ENCODE results near the gene ARRB2. TPM values are rescaled to one million over a fixed set of nuclear protein-coding genes. Genes with fewer than 3 reads are reported as not detected.

The ARRB2 gene
- total RNA-seq, 1 donor from 2014 or later: 201 TPM

DNA sequence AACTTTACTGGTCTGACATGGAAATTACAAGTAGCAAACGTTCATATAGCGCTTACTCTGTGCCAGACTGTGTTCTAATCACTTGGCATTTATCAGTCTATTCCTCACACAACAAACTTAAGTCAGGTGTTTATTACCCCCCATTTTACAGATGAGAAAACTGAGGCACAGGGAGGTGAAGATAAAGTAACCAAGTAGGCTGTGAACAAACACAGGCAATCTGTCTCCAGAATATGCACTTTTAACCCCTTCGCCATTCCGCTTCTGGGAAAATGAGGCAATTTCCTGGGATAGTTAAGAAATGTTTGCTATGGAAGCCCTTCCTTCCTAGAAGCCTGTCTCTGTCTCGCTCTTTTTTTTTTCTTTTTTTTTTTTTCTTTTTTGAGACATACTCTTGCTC, 41.5 kb downstream of the ARRB2 start:
- TF ChIP-seq, protein P1, sequence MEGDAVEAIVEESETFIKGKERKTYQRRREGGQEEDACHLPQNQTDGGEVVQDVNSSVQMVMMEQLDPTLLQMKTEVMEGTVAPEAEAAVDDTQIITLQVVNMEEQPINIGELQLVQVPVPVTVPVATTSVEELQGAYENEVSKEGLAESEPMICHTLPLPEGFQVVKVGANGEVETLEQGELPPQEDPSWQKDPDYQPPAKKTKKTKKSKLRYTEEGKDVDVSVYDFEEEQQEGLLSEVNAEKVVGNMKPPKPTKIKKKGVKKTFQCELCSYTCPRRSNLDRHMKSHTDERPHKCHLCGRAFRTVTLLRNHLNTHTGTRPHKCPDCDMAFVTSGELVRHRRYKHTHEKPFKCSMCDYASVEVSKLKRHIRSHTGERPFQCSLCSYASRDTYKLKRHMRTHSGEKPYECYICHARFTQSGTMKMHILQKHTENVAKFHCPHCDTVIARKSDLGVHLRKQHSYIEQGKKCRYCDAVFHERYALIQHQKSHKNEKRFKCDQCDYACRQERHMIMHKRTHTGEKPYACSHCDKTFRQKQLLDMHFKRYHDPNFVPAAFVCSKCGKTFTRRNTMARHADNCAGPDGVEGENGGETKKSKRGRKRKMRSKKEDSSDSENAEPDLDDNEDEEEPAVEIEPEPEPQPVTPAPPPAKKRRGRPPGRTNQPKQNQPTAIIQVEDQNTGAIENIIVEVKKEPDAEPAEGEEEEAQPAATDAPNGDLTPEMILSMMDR (IDR thresholded peaks at IDR 0.05): no peak
- intact Hi-C loops (cut with DNase I): no loop called here
- no peak overlapping the region for H3K4me3 ChIP-seq
- H3K9me3 ChIP-seq: no peaks in the 10 kb centered on the region
- H3K27me3 ChIP-seq (ENCODE audit: low read depth): no peaks in the 10 kb centered on the region
- ATAC-seq (peak in 1 of 2 donors; percentile 27), DNase-seq (no peak)
- no peaks in the 10 kb centered on the region for H3K36me3 ChIP-seq
- H3K27ac ChIP-seq: no peak overlapping the region
- H3K4me1 ChIP-seq: peaks cover 6% of the 10 kb centered on the region

DNA sequence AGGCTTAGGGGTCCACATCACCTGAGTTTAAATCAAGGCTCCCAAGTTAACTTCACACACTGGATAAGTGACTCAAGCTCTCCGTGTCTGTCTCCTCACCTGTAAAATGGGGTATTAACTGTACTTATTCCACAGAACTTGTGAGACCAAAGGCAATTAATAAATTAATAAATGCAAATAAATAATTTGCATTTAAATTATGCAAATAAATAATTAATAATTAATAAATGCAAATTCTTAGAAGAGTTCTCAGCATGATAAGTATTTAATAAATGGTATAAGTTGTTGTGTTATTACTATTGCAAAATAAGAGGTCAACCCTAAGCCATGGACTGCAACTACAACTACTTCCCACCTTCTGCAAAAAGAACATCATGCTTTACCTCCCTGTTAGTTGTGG, 43.0 kb downstream of the ARRB2 start:
- ATAC-seq (no peak), DNase-seq (no peak)
- Histone ChIP-seq H3K27ac (no peak overlapping the region), H3K4me1 (peaks cover 3% of the 10 kb centered on the region), H3K4me3 (no peak overlapping the region), H3K36me3 (no peaks in the 10 kb centered on the region), H3K9me3 (no peaks in the 10 kb centered on the region), H3K27me3 (ENCODE audit: low read depth) (no peaks in the 10 kb centered on the region)
- TF ChIP-seq, protein P1 (IDR thresholded peaks at IDR 0.05): no peak
- intact Hi-C loops (cut with DNase I): no loop called here

DNA sequence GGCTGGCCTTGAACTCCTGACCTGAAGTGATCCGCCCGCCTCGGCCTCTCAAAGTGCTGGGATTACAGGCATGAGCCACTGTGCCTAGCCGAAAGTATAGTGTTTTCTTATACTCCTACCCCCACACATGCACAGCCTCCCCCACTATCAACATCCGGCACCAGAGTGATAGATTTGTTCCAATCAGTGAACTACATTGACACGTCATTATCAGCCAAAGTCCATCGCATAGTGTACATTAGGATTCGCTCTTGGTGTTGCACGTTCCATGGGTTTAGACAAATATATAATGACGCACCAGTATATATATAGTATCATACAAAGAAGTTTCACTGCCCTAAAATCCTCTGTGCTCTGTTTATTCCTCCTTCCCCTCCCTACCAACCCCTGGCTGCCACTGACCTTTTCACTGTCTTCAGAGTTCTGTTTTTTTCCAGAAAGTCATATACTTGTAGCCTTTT, 49.4 kb downstream of the ARRB2 start:
- ATAC-seq: peak; percentile 58 to 86
- intact Hi-C loops (cut with DNase I): no loop called here
- no peaks in the 10 kb centered on the region for H3K9me3 ChIP-seq
- no peaks in the 10 kb centered on the region for H3K27me3 ChIP-seq (ENCODE audit: low read depth)
- H3K4me1 ChIP-seq: peaks cover 8% of the 10 kb centered on the region
- no peaks in the 10 kb centered on the region for H3K36me3 ChIP-seq
- TF ChIP-seq, protein P1 (IDR thresholded peaks at IDR 0.05): no peak
- no peak overlapping the region for H3K4me3 ChIP-seq
- no peak overlapping the region for H3K27ac ChIP-seq
- no peak for DNase-seq

DNA sequence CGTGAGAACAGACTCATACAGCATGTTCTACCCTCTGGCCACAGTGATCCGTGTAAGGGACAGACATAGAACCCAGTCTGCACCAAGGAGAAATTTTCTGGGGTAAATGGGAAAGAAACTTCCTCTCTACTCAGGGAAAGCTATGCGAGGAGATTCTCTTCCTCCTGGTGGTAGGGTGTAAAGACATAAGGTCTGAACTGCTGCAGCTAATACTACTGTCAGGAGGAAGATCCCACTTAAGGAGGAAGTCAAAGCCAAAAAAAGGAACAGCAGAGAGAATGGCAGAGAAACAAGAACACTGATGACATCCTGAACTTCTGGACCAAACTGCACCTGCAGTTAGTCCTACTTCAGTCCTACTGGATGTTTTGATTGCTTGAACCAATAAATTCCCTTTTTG, 54.2 kb downstream of the ARRB2 start:
- ATAC-seq: peak; percentile 65 to 76
- intact Hi-C loops (cut with DNase I): no loop called here

DNA sequence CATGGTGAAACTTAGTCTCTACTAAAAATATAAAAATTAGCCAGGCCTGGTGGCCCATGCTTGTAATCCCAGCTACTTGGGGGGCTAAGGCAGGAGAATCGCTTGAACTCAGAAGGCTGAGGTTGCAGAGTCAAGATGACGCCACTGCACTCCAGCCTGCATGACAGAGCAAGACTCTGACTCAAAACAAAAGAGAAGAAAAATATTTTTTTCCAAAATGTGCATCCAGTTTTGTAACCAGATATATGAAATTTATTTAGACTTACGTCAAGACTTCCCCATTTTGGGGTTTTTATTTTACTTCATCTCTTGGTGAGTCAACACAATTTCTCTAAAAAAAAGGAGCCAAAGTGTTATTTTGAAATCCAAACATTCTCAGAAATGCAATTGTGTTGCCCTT, 55.8 kb downstream of the ARRB2 start:
- DNase-seq: peak; percentile 64
- ATAC-seq: peak; percentile 50 to 66
- H3K9me3 ChIP-seq: no peaks in the 10 kb centered on the region
- TF ChIP-seq, protein P1 (IDR thresholded peaks at IDR 0.05): no peak
- intact Hi-C loops (cut with DNase I): no loop called here
- peaks cover 13% of the 10 kb centered on the region for H3K4me1 ChIP-seq
- H3K36me3 ChIP-seq: no peaks in the 10 kb centered on the region
- peak overlapping the region; percentile 60 for H3K27ac ChIP-seq
- no peak overlapping the region for H3K4me3 ChIP-seq
- no peaks in the 10 kb centered on the region for H3K27me3 ChIP-seq (ENCODE audit: low read depth)

More for the DNA sequence above, 54.2 kb downstream of the ARRB2 start:
- H3K4me3 ChIP-seq: no peak overlapping the region
- H3K4me1 ChIP-seq: peaks cover 8% of the 10 kb centered on the region
- TF ChIP-seq, protein P1 (IDR thresholded peaks at IDR 0.05): no peak
- H3K36me3 ChIP-seq: no peaks in the 10 kb centered on the region
- no peak for DNase-seq
- H3K27me3 ChIP-seq (ENCODE audit: low read depth): no peaks in the 10 kb centered on the region
- no peaks in the 10 kb centered on the region for H3K9me3 ChIP-seq
- H3K27ac ChIP-seq: peak overlapping the region; percentile 46

DNA sequence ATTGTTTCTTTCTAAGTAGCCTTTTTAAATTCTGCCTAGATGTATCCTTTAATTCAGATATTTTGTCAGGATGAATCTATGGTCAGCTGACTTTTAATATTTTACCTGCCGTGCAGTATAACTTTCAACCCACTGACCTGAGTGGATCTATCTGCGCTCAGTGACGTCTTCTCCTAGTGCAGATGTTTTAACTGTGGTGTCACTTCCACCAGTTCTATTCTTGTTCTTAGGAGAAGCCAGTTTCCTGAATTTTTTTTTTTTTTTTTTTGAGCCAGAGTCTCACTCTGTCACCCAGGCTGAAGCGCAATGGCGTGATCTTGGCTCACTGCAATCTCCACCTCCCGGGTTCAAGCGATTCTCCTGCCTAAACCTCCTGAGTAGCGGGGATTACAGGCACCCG, 56.3 kb downstream of the ARRB2 start:
- DNase-seq: no peak
- no peaks in the 10 kb centered on the region for H3K36me3 ChIP-seq
- H3K9me3 ChIP-seq: no peaks in the 10 kb centered on the region
- peak; percentile 13 to 42 for ATAC-seq
- no peaks in the 10 kb centered on the region for H3K27me3 ChIP-seq (ENCODE audit: low read depth)
- intact Hi-C loops (cut with DNase I): no loop called here
- peaks cover 17% of the 10 kb centered on the region for H3K4me1 ChIP-seq
- peak overlapping the region; percentile 60 for H3K27ac ChIP-seq
- TF ChIP-seq, protein P1 (IDR thresholded peaks at IDR 0.05): no peak
- H3K4me3 ChIP-seq: no peak overlapping the region
